ENCODE measurements around the gene SLC2A5.

The SLC2A5 gene

GRCh38 chr1:9108056-9108665 lies 38.7 kb upstream of the SLC2A5 start:
- H2AFZ ChIP-seq (ENCODE audit: low read depth, low read length) = no peak overlapping the region
- no peaks in the 10 kb centered on the region for H4K20me1 ChIP-seq (ENCODE audit: insufficient read depth, low read length)
- TF ChIP-seq EZH2phosphoT487 (IDR thresholded peaks at IDR 0.05; ENCODE audit: low read depth) = no peak
- no peak overlapping the region for H3K27ac ChIP-seq (ENCODE audit: low read length)
- H3K4me2 ChIP-seq (ENCODE audit: low read length) = no peak overlapping the region
- H3K4me1 ChIP-seq (ENCODE audit: low read length) = no peaks in the 10 kb centered on the region
- H3K36me3 ChIP-seq (replicated peaks; ENCODE audit: low read depth, low read length) = no peaks in the 10 kb centered on the region
- no peak overlapping the region for H3K4me3 ChIP-seq (ENCODE audit: low read length)
- no peaks in the 10 kb centered on the region for H3K27me3 ChIP-seq (ENCODE audit: low read depth, low read length)
- no peak overlapping the region for H3K9ac ChIP-seq (ENCODE audit: low read length)
- no peaks in the 10 kb centered on the region for H3K79me2 ChIP-seq (ENCODE audit: low read length)
- H3K9me3 ChIP-seq (ENCODE audit: insufficient read depth, low read length) = no peaks in the 10 kb centered on the region

GRCh38 chr1:9107136-9107535 lies 37.7 kb upstream of the SLC2A5 start:
- Histone ChIP-seq H3K4me1 (ENCODE audit: low read length) (no peaks in the 10 kb centered on the region), H3K4me3 (ENCODE audit: low read length) (no peak overlapping the region), H3K27ac (ENCODE audit: low read length) (no peak overlapping the region), H3K9ac (ENCODE audit: low read length) (no peak overlapping the region), H3K79me2 (ENCODE audit: low read length) (no peaks in the 10 kb centered on the region), H3K36me3 (replicated peaks; ENCODE audit: low read depth, low read length) (no peaks in the 10 kb centered on the region), H3K9me3 (ENCODE audit: insufficient read depth, low read length) (no peaks in the 10 kb centered on the region), H2AFZ (ENCODE audit: low read depth, low read length) (no peak overlapping the region), H3K27me3 (ENCODE audit: low read depth, low read length) (peaks cover 6% of the 10 kb centered on the region; the same call in 1 of the 2 replicates), H4K20me1 (ENCODE audit: insufficient read depth, low read length) (no peaks in the 10 kb centered on the region), H3K4me2 (ENCODE audit: low read length) (no peak overlapping the region)
- TF ChIP-seq EZH2phosphoT487 (IDR thresholded peaks at IDR 0.05; ENCODE audit: low read depth) (no peak), CTCF (IDR thresholded peaks at IDR 0.05; ENCODE audit: low read depth, low read length) (no peak)

- peaks cover 6% of the 10 kb centered on the region; the same call in 1 of the 2 replicates for H3K27me3 ChIP-seq (ENCODE audit: low read depth, low read length)
Measured at GRCh38 chr1:9106286-9106685, 36.9 kb upstream of the SLC2A5 start.

GRCh38 chr1:9105336-9105867 lies 36.0 kb upstream of the SLC2A5 start:
- H3K4me3 ChIP-seq (ENCODE audit: low read length) = no peak overlapping the region
- H3K27ac ChIP-seq (ENCODE audit: low read length) = no peak overlapping the region
- H3K9me3 ChIP-seq (ENCODE audit: insufficient read depth, low read length) = no peaks in the 10 kb centered on the region
- no peak for TF ChIP-seq CTCF (IDR thresholded peaks at IDR 0.05; ENCODE audit: low read depth, low read length)
- no peak for TF ChIP-seq EZH2phosphoT487 (IDR thresholded peaks at IDR 0.05; ENCODE audit: low read depth)
- no peak overlapping the region for H3K9ac ChIP-seq (ENCODE audit: low read length)
- no peaks in the 10 kb centered on the region for H3K79me2 ChIP-seq (ENCODE audit: low read length)
- peaks cover 6% of the 10 kb centered on the region; the same call in 1 of the 2 replicates for H3K27me3 ChIP-seq (ENCODE audit: low read depth, low read length)
- H4K20me1 ChIP-seq (ENCODE audit: insufficient read depth, low read length) = no peaks in the 10 kb centered on the region
- no peak overlapping the region for H2AFZ ChIP-seq (ENCODE audit: low read depth, low read length)
- H3K4me2 ChIP-seq (ENCODE audit: low read length) = no peak overlapping the region
- H3K36me3 ChIP-seq (replicated peaks; ENCODE audit: low read depth, low read length) = no peaks in the 10 kb centered on the region
- H3K4me1 ChIP-seq (ENCODE audit: low read length) = no peaks in the 10 kb centered on the region

More at GRCh38 chr1:9106286-9106685, 36.9 kb upstream of the SLC2A5 start:
- Histone ChIP-seq H3K9me3 (ENCODE audit: insufficient read depth, low read length) (no peaks in the 10 kb centered on the region), H3K9ac (ENCODE audit: low read length) (no peak overlapping the region), H2AFZ (ENCODE audit: low read depth, low read length) (no peak overlapping the region), H3K36me3 (replicated peaks; ENCODE audit: low read depth, low read length) (no peaks in the 10 kb centered on the region), H3K4me2 (ENCODE audit: low read length) (no peak overlapping the region), H3K4me3 (ENCODE audit: low read length) (no peak overlapping the region), H3K4me1 (ENCODE audit: low read length) (no peaks in the 10 kb centered on the region), H3K79me2 (ENCODE audit: low read length) (no peaks in the 10 kb centered on the region), H4K20me1 (ENCODE audit: insufficient read depth, low read length) (no peaks in the 10 kb centered on the region), H3K27ac (ENCODE audit: low read length) (no peak overlapping the region)
- TF ChIP-seq EZH2phosphoT487 (IDR thresholded peaks at IDR 0.05; ENCODE audit: low read depth) (no peak), CTCF (IDR thresholded peaks at IDR 0.05; ENCODE audit: low read depth, low read length) (no peak)

Data from OCI-LY3 (cell line).